IPS DF 19.7 (cell line): ENCODE results near the gene NIN.

ENCODE experiments used
- DNase-seq: peaks from one replicate; pipeline ENCODE4 v3.0.0-alpha.2; 2013; ENCODE audit warnings: low read depth, low spot score

Gene NIN

GRCh38 chr14:50790589-50790988 is 40.4 kb downstream of the NIN start:
- no peak for DNase-seq

- DNase-seq: no peak
Measured at GRCh38 chr14:50786751-50787464, 44.1 kb downstream of the NIN start.

- DNase-seq: no peak
Measured at GRCh38 chr14:50785457-50786063, 45.4 kb downstream of the NIN start.

- no peak for DNase-seq
Measured at GRCh38 chr14:50784683-50785456, 46.1 kb downstream of the NIN start.

DNA sequence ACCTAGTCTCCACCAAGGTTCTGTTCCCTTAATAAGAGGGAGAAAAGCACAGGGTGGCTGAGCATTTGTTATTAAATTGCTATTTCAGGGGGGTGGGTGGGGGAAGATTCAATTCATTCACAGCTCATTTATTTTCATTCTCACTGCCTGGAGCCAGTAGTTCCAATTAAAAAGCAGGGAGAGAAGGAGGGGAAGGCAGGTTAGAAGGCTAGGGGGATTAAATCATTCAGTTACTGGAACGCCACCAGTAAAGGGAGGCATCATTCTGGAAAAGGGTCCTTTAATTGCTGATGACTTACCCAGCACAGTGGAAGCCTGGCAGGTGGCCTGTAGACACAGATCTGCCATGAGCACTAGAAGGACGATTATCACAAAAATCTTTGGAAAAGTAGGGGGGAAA is 47.4 kb downstream of the NIN start:
- no peak for DNase-seq

DNA sequence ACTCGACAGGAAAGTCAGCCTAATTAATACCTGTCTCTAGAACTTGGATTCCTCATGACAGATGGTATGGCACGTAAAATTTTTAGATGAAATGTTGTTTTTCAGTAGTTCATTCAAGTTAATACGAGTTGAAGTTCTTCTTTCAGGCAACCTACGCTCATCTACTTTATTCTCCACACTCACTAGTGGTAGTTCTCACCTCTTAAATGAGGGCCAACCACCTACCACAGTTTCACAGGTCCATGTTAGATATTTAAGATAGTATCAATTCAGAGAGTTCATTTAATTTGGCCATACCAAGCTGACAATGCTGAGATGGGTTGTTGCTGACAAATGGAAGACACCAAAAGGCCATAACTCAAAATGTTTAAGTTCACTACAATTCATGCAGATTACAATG is 50.6 kb downstream of the NIN start:
- no peak for DNase-seq

DNA sequence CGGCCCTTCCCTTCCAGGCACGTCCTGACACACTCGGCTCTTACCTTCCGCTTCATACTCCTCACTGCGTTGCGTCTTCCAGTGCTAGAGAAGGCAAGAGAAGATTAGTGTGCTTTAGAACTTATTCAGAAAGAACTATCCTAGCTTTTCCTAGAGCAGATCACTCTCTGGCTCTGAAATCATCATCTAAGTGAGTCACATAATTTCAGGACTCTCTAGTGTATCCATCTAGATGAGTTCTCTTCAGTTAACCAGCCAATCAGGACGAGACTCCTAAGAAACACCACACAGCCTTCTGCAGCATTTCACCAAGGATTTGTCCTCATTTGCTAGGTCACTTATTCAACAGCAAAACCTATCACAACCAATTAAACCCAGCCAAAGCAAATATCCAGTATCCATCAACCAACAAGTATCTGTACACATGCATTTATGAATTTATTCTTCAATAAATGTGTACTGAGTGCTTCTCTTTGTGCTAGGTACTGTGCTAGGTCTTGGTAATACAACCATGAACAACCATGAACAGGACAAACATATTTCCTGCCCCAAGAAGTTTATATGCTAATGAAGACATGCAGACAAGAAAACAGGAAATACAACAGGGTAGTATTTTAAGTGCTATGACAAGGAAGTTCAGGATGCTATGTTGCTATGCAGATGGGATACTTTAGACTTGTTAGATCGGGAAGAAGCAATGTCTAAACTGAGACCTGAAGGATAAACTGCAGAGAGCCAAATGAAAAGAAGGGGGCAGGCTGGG is 52.1 kb downstream of the NIN start:
- no peak for DNase-seq

GRCh38 chr14:50776522-50776921 is 54.4 kb downstream of the NIN start:
- no peak for DNase-seq

GRCh38 chr14:50775357-50775756 is 55.6 kb downstream of the NIN start:
- no peak for DNase-seq

GRCh38 chr14:50774542-50775267 is 56.3 kb downstream of the NIN start:
- DNase-seq: no peak

DNA sequence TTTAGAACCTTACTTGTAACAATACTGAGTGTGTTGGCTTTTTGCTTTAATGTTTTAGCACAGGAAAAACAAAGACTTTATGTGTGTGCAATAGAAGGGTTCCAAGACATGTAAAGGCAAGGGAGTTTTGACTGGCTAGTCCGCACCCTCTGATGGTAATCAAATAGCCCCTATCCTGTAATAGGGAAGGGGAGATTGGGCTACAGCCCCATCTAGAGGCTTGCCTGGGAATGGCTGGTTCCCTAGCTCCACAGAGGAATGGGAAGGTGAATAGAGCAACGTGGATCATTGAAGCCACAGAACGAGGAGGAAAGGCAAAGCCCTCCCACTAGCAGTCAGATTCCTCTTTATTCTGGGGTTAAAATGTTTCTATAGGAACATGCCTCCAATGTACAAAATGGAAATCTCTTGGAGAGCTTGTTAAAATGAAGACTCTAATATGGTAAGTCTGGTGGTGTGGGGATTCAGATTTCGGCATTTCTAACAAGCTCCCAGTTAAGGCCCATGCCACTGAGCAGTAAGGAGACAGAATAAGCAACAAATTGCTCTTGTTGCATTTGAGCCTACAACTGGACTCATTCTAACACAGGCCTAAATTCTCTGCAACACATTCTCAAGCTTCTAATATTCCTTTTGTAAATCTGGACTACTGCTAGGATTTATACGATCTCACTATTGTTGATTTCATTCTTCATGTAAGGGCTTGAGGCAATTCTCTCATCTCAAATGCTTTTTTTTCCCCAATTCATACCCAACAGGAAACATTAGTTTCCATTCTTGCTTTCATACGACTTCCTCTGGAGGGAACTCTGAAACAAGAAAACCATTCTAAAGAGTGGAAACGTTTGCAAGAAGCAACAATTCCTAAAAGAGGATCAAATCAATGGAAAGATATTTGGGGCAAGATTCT is 57.1 kb downstream of the NIN start:
- DNase-seq: peak; percentile 30

- no peak for DNase-seq
Measured at GRCh38 chr14:50772412-50772811, 58.5 kb downstream of the NIN start.

DNA sequence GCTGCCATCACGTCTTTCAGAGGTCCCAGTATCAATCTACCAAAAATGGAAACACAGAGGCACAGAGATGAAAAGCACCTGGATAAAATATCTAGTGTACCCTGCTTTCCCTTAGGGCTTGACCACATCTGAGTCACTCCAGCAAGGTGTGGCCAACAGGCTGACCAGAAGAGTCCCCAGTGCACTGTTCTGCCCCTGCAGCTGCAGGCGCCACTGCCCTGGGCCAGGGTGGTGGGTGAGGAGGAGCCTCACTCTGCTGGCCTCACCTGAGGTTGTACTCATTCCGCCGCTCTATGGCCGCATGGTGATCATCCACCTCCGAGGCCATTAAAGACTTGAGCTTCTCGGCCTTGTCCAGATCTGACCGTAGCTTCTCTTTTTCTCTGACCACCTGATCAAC is 60.4 kb downstream of the NIN start:
- no peak for DNase-seq

GRCh38 chr14:50769863-50770500 is 61.0 kb downstream of the NIN start:
- no peak for DNase-seq

DNA sequence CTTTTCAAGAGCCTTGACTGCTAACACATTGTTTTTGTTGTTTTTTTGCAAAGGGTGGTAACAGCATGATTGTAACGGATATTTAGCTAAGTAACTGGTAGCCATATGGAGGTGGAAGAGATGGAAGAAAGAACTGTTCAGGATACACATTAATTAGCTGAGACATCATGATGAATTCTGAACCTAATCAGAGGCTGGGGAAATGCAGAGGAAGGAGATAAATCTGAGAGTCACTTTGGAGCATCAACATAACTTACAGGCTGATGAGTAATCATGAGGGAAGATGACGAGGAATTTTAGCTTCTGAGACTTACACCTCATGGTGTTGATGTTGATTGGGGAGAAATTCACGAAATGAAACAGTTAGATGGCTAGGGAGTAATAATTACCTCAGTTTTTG is 62.3 kb downstream of the NIN start:
- DNase-seq: no peak

- DNase-seq: no peak
Measured at GRCh38 chr14:50766338-50766886, 64.5 kb downstream of the NIN start.

- no peak for DNase-seq
Measured at GRCh38 chr14:50763382-50764007, 67.5 kb downstream of the NIN start.

- no peak for DNase-seq
Measured at GRCh38 chr14:50762931-50763300, 68.0 kb downstream of the NIN start.
